Measurements from ENCODE around the gene SLC8A3. TPM values are rescaled to one million over a fixed set of nuclear protein-coding genes. Genes with fewer than 3 reads are reported as not detected.

The SLC8A3 gene
- polyA plus RNA-seq, 1 of the 3 experiments (the other 2 are of a cell fraction): 0.26 TPM

DNA sequence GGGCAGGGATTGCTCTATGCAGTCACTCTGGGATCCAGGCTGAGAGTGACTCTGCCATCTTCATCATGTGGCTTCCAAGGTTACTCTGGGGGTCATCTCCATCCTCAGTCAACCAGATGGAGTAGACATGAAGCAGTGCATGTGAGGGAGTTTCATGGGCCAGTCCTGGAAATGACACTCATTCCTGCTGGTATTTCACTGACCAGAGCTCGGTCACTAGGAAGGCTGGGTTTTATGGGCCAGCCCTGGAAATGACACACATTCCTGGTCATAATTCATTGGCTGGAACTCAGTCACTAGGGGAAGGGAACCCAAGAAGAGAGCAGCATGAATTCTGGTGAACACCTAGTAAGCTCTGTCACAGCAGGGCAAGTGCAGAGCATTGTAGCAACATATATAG, 164.9 kb downstream of the SLC8A3 start:
- Histone ChIP-seq H3K4me2 (no peak overlapping the region), H3K36me3 (replicated peaks in 1 of 2; ENCODE audit: control insufficient read depth in 1 of 2, insufficient read depth in 2 of 2, low read length in 1 of 2) (no peaks in the 10 kb centered on the region), H3K4me1 (ENCODE audit: control insufficient read depth in 1 of 2, insufficient read depth in 2 of 2, low read depth in 1 of 2, low read length in 1 of 2) (no peaks in the 10 kb centered on the region), H2AFZ (ENCODE audit: low read depth) (no peak overlapping the region), H3K79me2 (ENCODE audit: insufficient read depth) (no peaks in the 10 kb centered on the region), H3K9me3 (no peaks in the 10 kb centered on the region), H3K9me2 (no peaks in the 10 kb centered on the region), H3K27ac (ENCODE audit: low read depth in 2 of 2, low read length in 1 of 2) (no peak overlapping the region), H3K4me3 (ENCODE audit: low read depth in 2 of 2, low read length in 1 of 2) (no peak overlapping the region), H3K9ac (no peak overlapping the region), H3F3A (replicated peaks; ENCODE audit: insufficient read depth) (no peaks in the 10 kb centered on the region), H4K20me1 (ENCODE audit: insufficient read depth) (no peaks in the 10 kb centered on the region), H3K27me3 (ENCODE audit: insufficient read depth) (no peaks in the 10 kb centered on the region)
- CTCF ChIA-PET: interaction anchor here (1.0 to 2.7 kb wide), 4 partner anchors 10 to 205 kb away, joined by 3 to 19 read pairs (median 4); partner anchors contain the start of gene SMOC1
- TF ChIP-seq USF1 (IDR thresholded peaks at IDR 0.05; ENCODE audit: borderline replicate concordance, low read depth): no peak
- no peak for TF ChIP-seq GABPA (IDR thresholded peaks at IDR 0.05; ENCODE audit: low read depth)
- TF ChIP-seq MEF2A (IDR thresholded peaks at IDR 0.05; ENCODE audit: borderline replicate concordance, low read depth): no peak
- no peak for TF ChIP-seq FOXM1 (IDR thresholded peaks at IDR 0.05; ENCODE audit: low read depth)
- TF ChIP-seq, protein P1, sequence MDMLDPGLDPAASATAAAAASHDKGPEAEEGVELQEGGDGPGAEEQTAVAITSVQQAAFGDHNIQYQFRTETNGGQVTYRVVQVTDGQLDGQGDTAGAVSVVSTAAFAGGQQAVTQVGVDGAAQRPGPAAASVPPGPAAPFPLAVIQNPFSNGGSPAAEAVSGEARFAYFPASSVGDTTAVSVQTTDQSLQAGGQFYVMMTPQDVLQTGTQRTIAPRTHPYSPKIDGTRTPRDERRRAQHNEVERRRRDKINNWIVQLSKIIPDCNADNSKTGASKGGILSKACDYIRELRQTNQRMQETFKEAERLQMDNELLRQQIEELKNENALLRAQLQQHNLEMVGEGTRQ (IDR thresholded peaks at IDR 0.05; ENCODE audit: borderline replicate concordance, low read depth, low read length): no peak
- no peak for TF ChIP-seq EP300 (IDR thresholded peaks at IDR 0.05; ENCODE audit: borderline replicate concordance in 1 of 2, low read depth in 1 of 2, low read length in 1 of 2)
- TF ChIP-seq CHD2 (IDR thresholded peaks at IDR 0.05; ENCODE audit: low read length, partially characterized antibody): no peak
- TF ChIP-seq NRF1 (IDR thresholded peaks at IDR 0.05; ENCODE audit: low read depth, low read length): no peak
- TF ChIP-seq, protein P2, sequence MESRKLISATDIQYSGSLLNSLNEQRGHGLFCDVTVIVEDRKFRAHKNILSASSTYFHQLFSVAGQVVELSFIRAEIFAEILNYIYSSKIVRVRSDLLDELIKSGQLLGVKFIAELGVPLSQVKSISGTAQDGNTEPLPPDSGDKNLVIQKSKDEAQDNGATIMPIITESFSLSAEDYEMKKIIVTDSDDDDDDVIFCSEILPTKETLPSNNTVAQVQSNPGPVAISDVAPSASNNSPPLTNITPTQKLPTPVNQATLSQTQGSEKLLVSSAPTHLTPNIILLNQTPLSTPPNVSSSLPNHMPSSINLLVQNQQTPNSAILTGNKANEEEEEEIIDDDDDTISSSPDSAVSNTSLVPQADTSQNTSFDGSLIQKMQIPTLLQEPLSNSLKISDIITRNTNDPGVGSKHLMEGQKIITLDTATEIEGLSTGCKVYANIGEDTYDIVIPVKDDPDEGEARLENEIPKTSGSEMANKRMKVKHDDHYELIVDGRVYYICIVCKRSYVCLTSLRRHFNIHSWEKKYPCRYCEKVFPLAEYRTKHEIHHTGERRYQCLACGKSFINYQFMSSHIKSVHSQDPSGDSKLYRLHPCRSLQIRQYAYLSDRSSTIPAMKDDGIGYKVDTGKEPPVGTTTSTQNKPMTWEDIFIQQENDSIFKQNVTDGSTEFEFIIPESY (IDR thresholded peaks at IDR 0.05; ENCODE audit: borderline replicate concordance, low read depth): no peak
- TF ChIP-seq NFIC (IDR thresholded peaks at IDR 0.05; ENCODE audit: borderline replicate concordance): no peak
- TF ChIP-seq REST (IDR thresholded peaks at IDR 0.05; ENCODE audit: low read depth, low read length): no peak
- TF ChIP-seq, protein P3, sequence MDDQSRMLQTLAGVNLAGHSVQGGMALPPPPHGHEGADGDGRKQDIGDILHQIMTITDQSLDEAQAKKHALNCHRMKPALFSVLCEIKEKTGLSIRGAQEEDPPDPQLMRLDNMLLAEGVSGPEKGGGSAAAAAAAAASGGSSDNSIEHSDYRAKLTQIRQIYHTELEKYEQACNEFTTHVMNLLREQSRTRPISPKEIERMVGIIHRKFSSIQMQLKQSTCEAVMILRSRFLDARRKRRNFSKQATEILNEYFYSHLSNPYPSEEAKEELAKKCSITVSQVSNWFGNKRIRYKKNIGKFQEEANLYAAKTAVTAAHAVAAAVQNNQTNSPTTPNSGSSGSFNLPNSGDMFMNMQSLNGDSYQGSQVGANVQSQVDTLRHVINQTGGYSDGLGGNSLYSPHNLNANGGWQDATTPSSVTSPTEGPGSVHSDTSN (IDR thresholded peaks at IDR 0.05): no peak
- TF ChIP-seq ELF1 (IDR thresholded peaks at IDR 0.05): no peak
- no peak for TF ChIP-seq IRF3 (IDR thresholded peaks at IDR 0.05; ENCODE audit: low read depth, low read length)
- TF ChIP-seq FOXJ3 (CRISPR knock-in tag; IDR thresholded peaks at IDR 0.05): no peak
- no peak for TF ChIP-seq MXI1 (IDR thresholded peaks at IDR 0.05; ENCODE audit: low read depth, low read length)
- no peak for TF ChIP-seq JUND (IDR thresholded peaks at IDR 0.05)
- no peak for TF ChIP-seq RXRA (IDR thresholded peaks at IDR 0.05; ENCODE audit: borderline replicate concordance, low read depth)
- POLR2A ChIA-PET: no interaction called here
- DNase-seq: no peak
- 0% methylated on average over 1 of the region's 1 CpG for WGBS (ENCODE audit: low lambda C conversion rate)

Measured in SK-N-SH (cell line).